Measurements from ENCODE around the gene SRBD1. TPM values are rescaled to one million over a fixed set of nuclear protein-coding genes. Genes with fewer than 3 reads are reported as not detected.

Gene SRBD1
- total and polyA plus RNA-seq, 2 donors (not counting 1 experiment from before 2014, with no cell fraction given): 9.6 to 18.7 TPM

DNA sequence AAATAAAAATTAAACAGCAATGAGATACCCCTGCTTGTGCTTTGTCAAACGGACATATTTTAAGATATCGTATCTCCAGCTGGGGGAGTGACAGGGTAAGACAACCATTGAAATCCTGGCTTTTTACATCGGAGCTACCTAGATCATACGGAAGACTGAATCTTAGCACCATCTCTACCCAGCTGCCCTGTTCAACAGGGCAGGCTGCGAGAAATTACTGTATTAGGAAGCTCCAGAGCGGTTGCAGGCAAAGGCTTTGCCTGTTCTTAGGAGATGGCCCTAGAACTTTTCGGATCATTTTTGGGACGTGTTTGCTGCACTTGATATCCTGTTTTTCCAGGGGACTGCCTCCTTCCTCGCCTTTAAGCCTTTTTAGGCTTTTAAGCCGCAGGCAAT is 38.4 kb upstream of the SRBD1 start:
- peaks cover 24% of the 10 kb centered on the region for H3K79me2 ChIP-seq (ENCODE audit: control insufficient read depth, insufficient read depth, low read length)
- peak overlapping the region; percentile 63 to 92 (median 87) for H3K4me3 ChIP-seq (replicated peaks in 1 of 4; ENCODE audit: control extremely low read depth in 1 of 4, insufficient read depth in 1 of 4, low read depth in 3 of 4, low read length in 4 of 4)
- peaks cover 5% of the 10 kb centered on the region for H3K4me1 ChIP-seq (ENCODE audit: control insufficient read depth, extremely low read depth, insufficient read depth, low read length)
- no peaks in the 10 kb centered on the region for H3K36me3 ChIP-seq (ENCODE audit: control insufficient read depth, insufficient read depth, low read length)
- H3K4me2 ChIP-seq (ENCODE audit: extremely low read depth, insufficient read depth, low read length): peak overlapping the region; percentile 80
- peak overlapping the region; percentile 33 for H2AFZ ChIP-seq (ENCODE audit: low read length)
- H3K9me3 ChIP-seq (ENCODE audit: control insufficient read depth, insufficient read depth, low read depth, low read length): no peaks in the 10 kb centered on the region
- no peaks in the 10 kb centered on the region for H3K27me3 ChIP-seq (ENCODE audit: control insufficient read depth, insufficient read depth, low read length)
- H3K27ac ChIP-seq (ENCODE audit: insufficient read depth, low read length): peak overlapping the region; percentile 65
- DNase-seq (ENCODE audit: low read depth in 2 of 2): peak in 1 of 2 donors; percentile 40
- no peaks in the 10 kb centered on the region for H4K20me1 ChIP-seq (ENCODE audit: control insufficient read depth, extremely low read depth, insufficient read depth, low read length)
- TF ChIP-seq EZH2 (IDR thresholded peaks at IDR 0.05; ENCODE audit: low read length, missing control alignments): no peak
- TF ChIP-seq, protein P1, sequence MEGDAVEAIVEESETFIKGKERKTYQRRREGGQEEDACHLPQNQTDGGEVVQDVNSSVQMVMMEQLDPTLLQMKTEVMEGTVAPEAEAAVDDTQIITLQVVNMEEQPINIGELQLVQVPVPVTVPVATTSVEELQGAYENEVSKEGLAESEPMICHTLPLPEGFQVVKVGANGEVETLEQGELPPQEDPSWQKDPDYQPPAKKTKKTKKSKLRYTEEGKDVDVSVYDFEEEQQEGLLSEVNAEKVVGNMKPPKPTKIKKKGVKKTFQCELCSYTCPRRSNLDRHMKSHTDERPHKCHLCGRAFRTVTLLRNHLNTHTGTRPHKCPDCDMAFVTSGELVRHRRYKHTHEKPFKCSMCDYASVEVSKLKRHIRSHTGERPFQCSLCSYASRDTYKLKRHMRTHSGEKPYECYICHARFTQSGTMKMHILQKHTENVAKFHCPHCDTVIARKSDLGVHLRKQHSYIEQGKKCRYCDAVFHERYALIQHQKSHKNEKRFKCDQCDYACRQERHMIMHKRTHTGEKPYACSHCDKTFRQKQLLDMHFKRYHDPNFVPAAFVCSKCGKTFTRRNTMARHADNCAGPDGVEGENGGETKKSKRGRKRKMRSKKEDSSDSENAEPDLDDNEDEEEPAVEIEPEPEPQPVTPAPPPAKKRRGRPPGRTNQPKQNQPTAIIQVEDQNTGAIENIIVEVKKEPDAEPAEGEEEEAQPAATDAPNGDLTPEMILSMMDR (conservative IDR thresholded peaks at IDR 0.05 in 1 of 2, IDR thresholded peaks at IDR 0.05 in 1 of 2; ENCODE audit: low read depth in 1 of 2, low read length in 2 of 2): no peak
- peak overlapping the region; percentile 75 for H3K9ac ChIP-seq (ENCODE audit: insufficient read depth, low read length)

DNA sequence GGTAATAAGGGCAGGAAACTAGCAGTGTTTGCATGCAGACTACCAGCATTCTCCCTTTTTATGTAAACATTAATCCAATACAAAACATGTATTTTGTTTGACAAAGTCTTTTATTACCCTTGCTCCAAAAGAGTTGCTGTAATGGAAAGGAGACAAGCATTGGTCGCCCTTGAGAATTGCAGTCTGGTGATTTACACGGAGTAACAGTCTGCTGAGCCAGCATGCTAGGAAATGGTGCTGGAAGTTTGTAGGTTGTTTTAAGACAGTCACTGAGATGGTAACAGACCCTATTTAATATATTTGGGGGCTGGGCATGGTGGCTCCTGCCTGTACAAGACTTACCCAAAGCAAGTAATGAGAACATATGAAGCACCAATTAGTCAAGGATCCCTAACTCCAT is 37.6 kb upstream of the SRBD1 start:
- Histone ChIP-seq H3K4me2 (ENCODE audit: extremely low read depth, insufficient read depth, low read length) (no peak overlapping the region), H3K27ac (ENCODE audit: insufficient read depth, low read length) (no peak overlapping the region)

DNA sequence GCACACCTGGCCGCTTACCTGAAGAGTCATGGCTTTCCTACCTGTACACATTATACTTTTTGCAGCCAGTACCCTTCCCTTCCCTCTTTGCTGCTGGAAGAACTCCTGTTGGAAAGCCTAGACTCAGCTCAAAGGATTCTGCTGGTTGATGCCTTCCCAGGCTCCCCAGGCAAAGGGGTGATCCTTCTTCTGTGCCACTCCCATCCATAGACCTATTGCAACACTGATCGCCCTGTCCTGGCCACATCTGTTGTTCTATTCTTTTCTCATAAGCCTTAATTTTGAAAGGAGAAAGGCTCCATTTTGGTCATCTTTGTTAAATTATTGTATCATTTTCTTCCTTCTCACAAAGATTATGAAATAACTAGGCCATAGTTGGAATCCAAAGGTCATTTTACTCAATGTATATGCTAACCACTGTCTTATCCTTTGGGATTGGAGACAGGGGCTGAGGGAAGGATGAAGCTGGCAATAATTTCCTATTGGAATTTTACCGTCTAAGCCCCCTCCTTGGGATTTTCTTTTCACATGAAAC is 37.0 kb upstream of the SRBD1 start:
- peaks cover 3% of the 10 kb centered on the region for H3K4me1 ChIP-seq (ENCODE audit: control insufficient read depth, extremely low read depth, insufficient read depth, low read length)
- no peaks in the 10 kb centered on the region for H4K20me1 ChIP-seq (ENCODE audit: control insufficient read depth, extremely low read depth, insufficient read depth, low read length)
- H3K79me2 ChIP-seq (ENCODE audit: control insufficient read depth, insufficient read depth, low read length): peaks cover 11% of the 10 kb centered on the region
- no peaks in the 10 kb centered on the region for H3K9me3 ChIP-seq (ENCODE audit: control insufficient read depth, insufficient read depth, low read depth, low read length)
- TF ChIP-seq, protein P1 (conservative IDR thresholded peaks at IDR 0.05 in 1 of 2, IDR thresholded peaks at IDR 0.05 in 1 of 2; ENCODE audit: low read depth in 1 of 2, low read length in 2 of 2): no peak
- TF ChIP-seq EZH2 (IDR thresholded peaks at IDR 0.05; ENCODE audit: low read length, missing control alignments): no peak
- no peaks in the 10 kb centered on the region for H3K27me3 ChIP-seq (ENCODE audit: control insufficient read depth, insufficient read depth, low read length)
- no peak overlapping the region for H3K4me2 ChIP-seq (ENCODE audit: extremely low read depth, insufficient read depth, low read length)
- no peak overlapping the region for H3K9ac ChIP-seq (ENCODE audit: insufficient read depth, low read length)
- peak in 1 of 2 donors; percentile 31 for DNase-seq (ENCODE audit: low read depth in 2 of 2)
- no peak overlapping the region for H3K27ac ChIP-seq (ENCODE audit: insufficient read depth, low read length)
- no peak overlapping the region for H3K4me3 ChIP-seq (replicated peaks in 1 of 4; ENCODE audit: control extremely low read depth in 1 of 4, insufficient read depth in 1 of 4, low read depth in 3 of 4, low read length in 4 of 4)
- no peak overlapping the region for H2AFZ ChIP-seq (ENCODE audit: low read length)
- H3K36me3 ChIP-seq (ENCODE audit: control insufficient read depth, insufficient read depth, low read length): no peaks in the 10 kb centered on the region

More for the DNA sequence above, 37.6 kb upstream of the SRBD1 start:
- H3K9ac ChIP-seq (ENCODE audit: insufficient read depth, low read length): no peak overlapping the region
- H3K4me3 ChIP-seq (replicated peaks in 1 of 4; ENCODE audit: control extremely low read depth in 1 of 4, insufficient read depth in 1 of 4, low read depth in 3 of 4, low read length in 4 of 4): peak overlapping the region in 1 of 4 experiments; percentile 91
- H3K9me3 ChIP-seq (ENCODE audit: control insufficient read depth, insufficient read depth, low read depth, low read length): no peaks in the 10 kb centered on the region
- H3K4me1 ChIP-seq (ENCODE audit: control insufficient read depth, extremely low read depth, insufficient read depth, low read length): peaks cover 3% of the 10 kb centered on the region
- no peak for DNase-seq (ENCODE audit: low read depth in 2 of 2)
- no peaks in the 10 kb centered on the region for H3K27me3 ChIP-seq (ENCODE audit: control insufficient read depth, insufficient read depth, low read length)
- H2AFZ ChIP-seq (ENCODE audit: low read length): no peak overlapping the region
- H3K79me2 ChIP-seq (ENCODE audit: control insufficient read depth, insufficient read depth, low read length): peaks cover 16% of the 10 kb centered on the region
- H3K36me3 ChIP-seq (ENCODE audit: control insufficient read depth, insufficient read depth, low read length): no peaks in the 10 kb centered on the region
- TF ChIP-seq, protein P1 (conservative IDR thresholded peaks at IDR 0.05 in 1 of 2, IDR thresholded peaks at IDR 0.05 in 1 of 2; ENCODE audit: low read depth in 1 of 2, low read length in 2 of 2): no peak
- no peak for TF ChIP-seq EZH2 (IDR thresholded peaks at IDR 0.05; ENCODE audit: low read length, missing control alignments)
- H4K20me1 ChIP-seq (ENCODE audit: control insufficient read depth, extremely low read depth, insufficient read depth, low read length): no peaks in the 10 kb centered on the region

All from fibroblast of lung (primary cell).